ENCODE data around the gene GALK1.
A peak's percentile ranks its signal among the peaks of the same experiment; 100 is the strongest.
"Not testable (repeated sequence)": the region's sequence is repeated elsewhere in the genome, so short reads cannot be mapped to it uniquely, and the experiment has no call there.

The GALK1 gene

GRCh38 chr17:75783803-75784472, 18.9 kb upstream of the GALK1 start:
- DNase-seq, result no peak

GRCh38 chr17:75783069-75783783, 18.2 kb upstream of the GALK1 start:
- DNase-seq, result peak; percentile 86

GRCh38 chr17:75779987-75780889, 15.2 kb upstream of the GALK1 start:
- DNase-seq, result no peak

- peak; percentile 100 for DNase-seq
Measured at GRCh38 chr17:75779250-75779986, 14.4 kb upstream of the GALK1 start.

- DNase-seq, result peak; percentile 75
Measured at GRCh38 chr17:75778861-75779249, 13.9 kb upstream of the GALK1 start.

- DNase-seq, result not testable (repeated sequence)
Measured at GRCh38 chr17:75778066-75778860, 13.3 kb upstream of the GALK1 start.

- DNase-seq, result no peak
Measured at GRCh38 chr17:75777296-75777922, 12.4 kb upstream of the GALK1 start.

- peak; percentile 74 for DNase-seq
Measured at GRCh38 chr17:75776386-75777295, 11.6 kb upstream of the GALK1 start.

- no peak for DNase-seq
Measured at GRCh38 chr17:75774991-75775668, 10.1 kb upstream of the GALK1 start.

- DNase-seq, result no peak
Measured at GRCh38 chr17:75774471-75774990, 9.5 kb upstream of the GALK1 start.

- no peak for DNase-seq
Measured at GRCh38 chr17:75773808-75774470, 8.9 kb upstream of the GALK1 start.

GRCh38 chr17:75773121-75773807, 8.3 kb upstream of the GALK1 start:
- DNase-seq, result no peak

GRCh38 chr17:75771334-75772281, 6.6 kb upstream of the GALK1 start:
- DNase-seq, result no peak

GRCh38 chr17:75769536-75769935, 4.5 kb upstream of the GALK1 start:
- DNase-seq, result peak; percentile 72

- DNase-seq, result no peak
Measured at GRCh38 chr17:75767881-75768280, 2.9 kb upstream of the GALK1 start.

- DNase-seq, result no peak
Measured at GRCh38 chr17:75765981-75766380, 989 bp upstream of the GALK1 start.

GRCh38 chr17:75764417-75764710, 628 bp downstream of the GALK1 start:
- no peak for DNase-seq
